Effector CD4-positive, alpha-beta T cell (primary cell): ENCODE data around the gene RBM38.

ENCODE experiments used
- DNase-seq: peaks from one replicate; pipeline ENCODE4 v3.0.0-alpha.2; 2020

Gene RBM38

DNA sequence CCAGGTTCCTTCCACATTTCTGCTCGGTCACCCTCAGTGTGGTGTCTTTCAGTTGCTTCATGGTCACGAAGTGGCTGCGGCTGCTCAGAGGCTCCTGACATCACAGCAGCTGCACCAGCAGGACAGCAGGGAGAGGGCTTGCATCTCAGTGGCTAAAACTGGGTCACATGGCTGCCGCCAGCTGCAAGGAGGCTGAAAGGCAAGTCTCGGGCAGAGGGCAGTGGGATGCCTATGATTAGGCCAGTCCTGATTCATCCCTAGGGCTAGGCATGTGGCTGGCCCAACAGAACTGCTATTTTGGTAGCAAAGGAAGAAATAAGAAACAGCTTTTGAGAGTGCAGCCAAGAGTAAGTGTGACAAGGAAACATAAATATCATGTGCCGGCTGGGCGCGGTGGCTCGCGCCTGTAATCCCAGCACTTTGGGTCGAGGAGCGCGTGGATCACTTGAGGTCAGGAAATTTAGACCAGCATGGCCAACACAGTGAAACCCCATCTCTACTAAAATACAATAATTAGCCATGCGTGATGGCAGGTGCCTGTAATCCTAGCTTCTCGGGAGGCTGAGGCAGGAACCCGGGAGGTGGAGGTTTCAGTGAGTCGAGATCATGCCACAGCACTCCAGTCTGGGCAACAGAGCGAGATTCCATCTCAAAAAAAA lies 46.6 kb downstream of the RBM38 start:
- no peak for DNase-seq

DNA sequence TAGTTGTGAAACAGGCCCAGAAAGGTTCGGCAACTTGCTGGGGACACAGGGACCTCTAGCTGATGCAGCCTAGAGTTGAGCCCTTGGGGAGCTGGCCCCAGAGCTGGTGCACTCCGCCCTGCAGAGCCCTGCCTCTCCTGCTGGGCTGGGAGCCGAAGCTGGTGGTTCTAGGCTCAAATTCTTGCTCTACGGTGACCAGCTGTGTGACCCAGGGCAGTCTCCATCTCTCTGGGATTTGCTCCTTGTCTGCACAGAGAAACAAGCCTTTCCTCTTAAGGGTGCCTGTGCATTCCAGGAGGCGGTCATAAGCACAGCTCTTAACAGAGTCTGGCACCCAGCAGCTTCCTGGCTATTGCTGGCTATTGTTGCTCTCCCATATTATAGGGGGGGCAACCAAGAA lies 47.4 kb downstream of the RBM38 start:
- no peak for DNase-seq

DNA sequence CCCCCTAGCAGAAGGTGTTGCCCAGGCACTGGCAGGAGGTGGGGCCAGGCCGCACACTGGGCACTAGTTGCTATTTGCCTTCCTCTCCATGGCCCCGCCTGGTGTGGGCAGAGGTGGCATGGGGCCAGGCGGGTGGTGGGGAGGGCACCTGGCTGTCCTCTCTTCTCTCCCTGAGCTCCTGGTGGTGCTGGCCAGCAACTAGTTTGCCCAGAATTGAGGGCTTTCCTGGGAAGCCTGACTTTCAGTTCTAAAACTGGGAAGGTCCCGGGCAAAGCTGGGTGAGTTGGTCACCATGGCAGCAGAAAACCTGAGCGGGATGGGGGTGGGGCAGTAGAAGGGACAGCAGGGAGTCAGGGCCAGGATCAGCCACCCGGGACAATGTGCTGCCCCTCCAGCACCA lies 48.2 kb downstream of the RBM38 start:
- no peak for DNase-seq

DNA sequence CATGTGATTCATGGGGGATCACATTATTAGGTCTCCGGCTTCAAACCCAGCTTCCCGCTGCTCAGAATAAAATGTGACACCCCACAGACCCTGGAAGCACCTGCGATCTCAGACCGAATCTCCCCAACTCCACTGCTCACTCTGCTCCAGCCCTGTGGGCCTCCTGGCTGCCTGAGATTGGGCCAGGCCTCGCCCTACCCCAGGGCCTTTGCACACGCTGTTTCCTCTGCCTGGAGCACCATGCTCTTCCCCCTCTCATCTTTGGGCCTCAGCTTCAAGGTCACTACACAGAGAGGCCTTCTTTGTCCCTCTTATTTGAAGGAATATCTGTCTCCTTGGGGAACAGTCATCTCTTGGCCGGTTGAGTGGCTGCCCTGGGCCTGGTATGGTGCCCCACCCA lies 48.8 kb downstream of the RBM38 start:
- DNase-seq, result no peak

DNA sequence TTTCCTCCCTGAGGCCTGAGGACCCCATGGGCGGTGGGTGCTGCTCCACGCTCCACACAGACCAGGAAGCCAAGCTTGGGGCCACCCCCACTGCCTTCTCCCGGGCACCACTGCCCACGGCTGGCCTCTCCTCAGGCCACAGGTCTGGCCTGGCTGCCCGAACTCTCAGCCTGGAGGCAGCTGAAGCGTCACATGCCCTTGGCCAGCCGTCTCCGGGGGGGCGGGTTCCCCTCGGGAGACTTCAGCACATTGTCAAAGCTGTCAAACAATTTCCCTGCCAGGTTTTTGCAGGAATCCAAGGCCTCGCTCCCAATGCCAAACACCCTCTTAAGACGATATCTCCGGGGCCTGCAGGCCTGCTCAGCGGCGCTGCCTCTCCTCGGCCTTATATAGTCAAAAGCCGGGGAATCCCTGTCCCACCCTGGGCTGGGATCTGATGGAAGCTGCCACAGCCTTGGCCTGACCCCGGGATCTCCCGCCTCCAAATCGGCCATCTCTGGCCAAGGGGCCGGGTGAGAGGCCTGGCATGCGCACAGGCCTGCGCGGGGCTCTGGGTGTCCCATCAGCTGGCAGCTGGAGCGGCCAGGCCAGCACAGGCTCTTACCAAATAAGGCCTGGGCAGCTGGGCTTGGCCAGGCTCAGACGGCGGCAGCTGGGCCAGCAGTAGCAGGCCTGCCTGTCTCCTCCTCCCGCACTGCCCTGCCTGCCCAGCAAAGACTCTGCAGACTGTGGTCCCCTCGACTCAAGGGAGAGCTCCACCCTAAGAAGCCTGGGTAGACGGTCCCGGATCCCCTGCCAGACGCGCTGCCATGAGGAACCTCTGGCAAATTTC lies 49.7 kb downstream of the RBM38 start:
- DNase-seq, result no peak

DNA sequence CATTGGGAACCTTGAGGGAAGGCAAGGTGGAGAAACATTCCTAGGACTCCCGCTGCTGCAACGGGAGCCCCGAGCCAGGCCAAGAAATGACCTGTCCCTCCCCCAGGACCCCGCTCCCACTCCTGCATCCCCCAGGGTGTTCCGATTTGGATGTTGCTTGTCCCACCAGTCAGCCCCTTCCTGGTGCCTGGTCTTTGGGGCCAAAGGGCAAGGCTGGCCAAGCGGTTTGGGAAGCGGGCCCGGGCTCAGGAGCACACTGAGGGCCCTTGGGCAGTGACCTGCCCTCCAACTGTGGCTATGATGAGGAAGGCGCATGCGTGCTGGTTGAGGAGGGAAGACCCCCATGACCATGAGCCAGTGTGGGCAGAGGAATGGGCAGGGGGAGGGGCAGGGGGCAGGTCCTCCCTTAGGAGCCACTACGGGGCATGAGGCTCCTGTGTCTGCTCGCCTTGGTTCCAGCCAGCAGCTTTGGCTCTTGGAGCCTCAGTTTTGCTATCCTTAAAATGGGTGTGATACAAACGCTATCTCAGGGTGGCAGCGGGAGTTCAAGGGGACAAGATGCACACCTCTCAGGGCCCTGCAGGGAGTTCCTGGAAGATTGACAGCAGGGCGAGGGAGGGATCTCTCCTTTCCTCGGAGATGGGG lies 50.4 kb downstream of the RBM38 start:
- no peak for DNase-seq

DNA sequence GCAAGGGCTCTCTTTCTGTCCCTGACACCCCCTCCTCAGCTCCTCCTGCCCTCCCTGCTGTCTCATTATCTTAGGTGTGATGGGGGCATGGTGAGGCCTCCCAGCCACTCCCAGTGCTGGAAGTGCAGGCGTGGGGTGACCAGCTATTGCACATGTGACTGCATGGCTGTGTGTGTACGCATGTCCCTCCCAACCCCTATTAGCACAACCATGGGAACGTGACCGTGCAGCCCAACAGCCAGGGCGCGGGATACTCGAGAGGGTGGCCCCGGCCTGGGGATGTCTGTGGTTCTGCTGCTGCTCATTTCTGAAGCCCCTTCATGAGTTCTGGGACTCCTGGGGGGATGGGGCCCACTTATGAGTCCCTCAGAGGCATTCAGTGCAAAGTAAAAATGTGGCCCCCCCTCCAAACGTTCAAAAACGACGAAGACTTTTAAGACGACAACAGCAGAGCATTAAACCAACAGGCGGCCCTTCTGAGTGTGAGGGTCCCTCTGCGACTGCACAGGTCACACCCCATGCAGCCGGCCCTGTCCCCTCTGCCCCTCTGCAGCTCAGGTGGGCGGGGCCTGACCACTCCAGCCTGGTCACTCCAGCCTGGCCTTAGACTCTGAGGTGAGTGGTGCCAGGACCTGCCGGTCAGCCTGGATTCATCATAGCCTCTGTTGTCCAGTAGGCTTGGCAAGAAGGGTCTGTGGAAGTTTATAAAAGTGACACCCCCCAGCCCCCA lies 51.1 kb downstream of the RBM38 start:
- DNase-seq, result no peak

DNA sequence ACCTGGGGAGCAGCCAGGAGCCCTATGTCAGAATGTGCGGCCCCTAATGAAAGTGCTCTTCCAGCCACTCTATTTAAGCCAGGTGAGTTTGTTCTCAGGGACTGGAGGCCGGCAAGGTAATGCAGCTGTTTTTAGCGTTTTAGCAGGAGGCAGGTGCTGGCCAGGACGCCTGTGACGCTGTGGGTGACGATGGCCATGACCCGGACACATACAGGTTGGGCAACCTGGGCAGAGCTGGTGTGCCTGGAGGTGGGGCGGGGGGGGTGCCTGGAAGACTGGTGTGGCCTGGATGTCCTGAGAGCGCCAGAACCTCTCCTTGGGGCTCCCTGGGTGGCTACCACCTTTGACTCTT lies 51.7 kb downstream of the RBM38 start:
- no peak for DNase-seq

DNA sequence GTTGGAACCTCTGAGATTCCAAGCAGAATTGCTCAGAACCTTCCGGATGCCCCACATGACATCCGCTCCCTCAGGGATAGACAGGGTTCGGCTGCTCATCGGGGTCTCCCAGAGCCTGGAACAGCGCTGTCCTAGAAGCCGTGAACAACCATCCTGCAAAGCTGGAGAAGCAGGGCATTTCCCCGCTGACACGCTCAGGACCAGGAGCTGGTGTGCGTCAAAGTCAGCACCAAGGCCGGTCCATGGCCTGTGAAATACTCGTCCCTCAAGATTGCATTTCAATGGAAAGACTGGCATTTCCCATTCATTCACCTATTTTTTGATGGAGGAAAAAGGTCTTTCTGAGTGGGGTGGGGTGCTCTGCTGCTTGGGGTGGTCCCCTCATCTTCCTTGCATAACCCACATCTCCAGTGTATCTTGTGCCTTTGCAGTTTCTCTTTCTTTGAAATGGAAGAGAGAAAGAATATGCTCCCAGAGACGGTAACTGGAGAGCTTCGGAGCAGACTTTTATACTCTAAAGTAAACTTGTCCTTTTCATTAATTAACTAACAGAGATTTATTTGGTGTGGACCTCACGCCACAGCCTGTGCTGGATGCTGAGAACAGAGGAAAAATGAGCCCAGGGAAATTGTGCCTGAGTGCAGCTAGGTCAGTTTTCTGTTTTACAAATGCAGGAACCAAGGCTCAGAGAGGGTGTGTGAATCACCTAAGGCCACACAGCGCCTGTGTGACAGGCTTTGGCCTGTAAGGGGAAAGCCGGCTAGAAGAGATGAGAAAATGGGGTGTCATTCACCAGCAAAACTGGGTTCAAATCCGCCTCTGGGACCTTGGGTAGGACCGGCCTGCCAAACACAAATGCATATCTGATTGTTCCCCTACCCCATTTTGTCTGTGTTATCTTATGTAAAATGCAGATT lies 52.4 kb downstream of the RBM38 start:
- no peak for DNase-seq

DNA sequence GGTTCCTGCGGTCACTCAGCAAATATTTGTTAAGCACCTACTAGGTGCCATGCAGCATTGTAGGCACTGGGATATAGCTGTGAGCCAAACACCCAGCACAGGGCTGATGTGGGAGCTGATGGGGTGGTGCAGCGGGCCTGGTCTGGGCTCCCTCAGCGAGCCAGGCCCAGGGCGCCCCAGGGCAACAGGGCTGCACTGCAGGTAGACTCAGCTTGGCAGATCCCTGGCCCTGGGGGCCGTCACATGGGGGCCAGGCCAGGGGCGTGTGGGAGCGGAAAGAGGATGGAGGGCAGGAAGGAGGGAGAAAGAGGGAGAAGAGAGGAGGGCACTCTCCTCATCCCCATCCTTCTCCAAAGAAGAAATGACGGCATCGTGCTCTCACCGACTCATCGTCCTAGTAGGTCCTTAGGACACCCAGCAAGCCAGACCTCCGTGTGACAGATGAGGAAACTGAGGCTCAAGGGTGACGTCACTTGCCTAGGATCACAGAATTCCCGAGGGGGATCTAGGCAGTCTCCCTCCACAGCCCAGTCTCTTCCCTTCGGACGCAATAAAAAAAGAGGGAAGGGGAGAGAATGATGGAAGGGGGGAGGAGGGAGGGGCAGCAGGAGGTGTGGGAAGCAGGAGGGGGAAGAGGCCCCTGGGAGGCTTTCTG lies 53.3 kb downstream of the RBM38 start:
- DNase-seq, result no peak

DNA sequence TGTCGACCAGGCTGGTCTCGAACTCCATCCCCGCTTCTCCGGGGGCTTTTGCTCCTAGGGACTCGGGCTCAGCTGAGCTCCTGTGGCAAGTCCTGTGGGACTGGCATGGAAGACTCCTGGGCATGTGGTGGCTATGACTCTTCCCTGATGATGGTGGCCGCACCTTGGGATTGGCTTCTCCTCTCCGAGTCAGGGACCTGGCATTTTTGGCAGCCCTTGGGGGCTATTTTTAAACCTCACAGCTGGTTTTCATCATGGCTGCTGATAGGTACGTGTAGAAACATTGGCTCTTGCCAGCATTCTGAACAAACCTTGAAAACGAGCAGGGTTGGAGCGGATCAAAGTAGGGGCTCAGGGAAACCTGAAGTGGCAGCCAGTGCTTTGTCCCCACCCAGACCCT lies 54.1 kb downstream of the RBM38 start:
- no peak for DNase-seq

DNA sequence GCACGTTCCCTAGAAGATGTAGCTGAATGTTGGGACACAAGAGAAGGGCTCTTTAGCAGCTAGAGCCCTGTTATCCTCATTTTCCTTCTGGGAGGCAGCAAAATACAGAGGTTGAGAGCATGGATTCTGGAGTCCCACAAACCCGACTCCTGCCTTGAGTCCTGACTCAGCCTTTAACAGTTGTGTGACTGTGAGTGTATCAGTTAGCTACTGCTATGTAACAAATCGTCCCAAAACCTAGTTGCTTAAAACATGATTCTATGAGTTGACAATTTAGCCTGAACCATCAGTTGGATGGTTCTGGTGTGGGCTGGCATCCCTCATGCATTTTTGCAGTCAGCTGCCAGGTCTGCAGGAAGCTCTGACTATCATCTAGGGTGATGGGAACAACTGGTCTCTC lies 54.6 kb downstream of the RBM38 start:
- DNase-seq, result no peak

DNA sequence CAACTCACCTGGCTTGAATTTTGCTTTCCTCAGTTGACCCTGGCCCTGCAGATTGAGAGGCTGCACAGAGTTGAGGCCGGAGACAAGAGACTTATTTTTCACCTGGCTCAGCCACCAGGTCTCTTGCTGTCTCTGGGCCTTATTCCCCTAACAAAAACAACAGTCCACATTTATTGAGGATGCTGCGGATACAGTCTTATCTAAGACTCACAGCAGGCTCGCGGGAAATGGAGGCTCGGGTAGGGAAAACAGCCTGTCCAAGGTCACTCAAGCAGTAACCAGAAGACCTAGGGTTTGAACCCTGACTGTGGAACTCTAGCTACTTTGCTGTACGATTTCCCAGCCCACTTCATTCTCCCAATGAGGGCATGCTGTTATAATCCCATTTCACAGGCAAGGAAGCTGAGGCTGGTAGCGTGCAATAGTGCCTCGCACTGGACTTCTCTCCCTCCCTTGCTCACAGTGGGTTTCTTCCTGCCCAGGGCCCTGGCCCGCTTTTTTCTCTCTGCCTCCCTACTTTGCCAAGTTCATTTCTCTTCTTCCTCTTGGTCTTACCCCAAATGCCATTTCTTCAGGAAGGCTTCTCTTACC lies 57.7 kb downstream of the RBM38 start:
- no peak for DNase-seq

DNA sequence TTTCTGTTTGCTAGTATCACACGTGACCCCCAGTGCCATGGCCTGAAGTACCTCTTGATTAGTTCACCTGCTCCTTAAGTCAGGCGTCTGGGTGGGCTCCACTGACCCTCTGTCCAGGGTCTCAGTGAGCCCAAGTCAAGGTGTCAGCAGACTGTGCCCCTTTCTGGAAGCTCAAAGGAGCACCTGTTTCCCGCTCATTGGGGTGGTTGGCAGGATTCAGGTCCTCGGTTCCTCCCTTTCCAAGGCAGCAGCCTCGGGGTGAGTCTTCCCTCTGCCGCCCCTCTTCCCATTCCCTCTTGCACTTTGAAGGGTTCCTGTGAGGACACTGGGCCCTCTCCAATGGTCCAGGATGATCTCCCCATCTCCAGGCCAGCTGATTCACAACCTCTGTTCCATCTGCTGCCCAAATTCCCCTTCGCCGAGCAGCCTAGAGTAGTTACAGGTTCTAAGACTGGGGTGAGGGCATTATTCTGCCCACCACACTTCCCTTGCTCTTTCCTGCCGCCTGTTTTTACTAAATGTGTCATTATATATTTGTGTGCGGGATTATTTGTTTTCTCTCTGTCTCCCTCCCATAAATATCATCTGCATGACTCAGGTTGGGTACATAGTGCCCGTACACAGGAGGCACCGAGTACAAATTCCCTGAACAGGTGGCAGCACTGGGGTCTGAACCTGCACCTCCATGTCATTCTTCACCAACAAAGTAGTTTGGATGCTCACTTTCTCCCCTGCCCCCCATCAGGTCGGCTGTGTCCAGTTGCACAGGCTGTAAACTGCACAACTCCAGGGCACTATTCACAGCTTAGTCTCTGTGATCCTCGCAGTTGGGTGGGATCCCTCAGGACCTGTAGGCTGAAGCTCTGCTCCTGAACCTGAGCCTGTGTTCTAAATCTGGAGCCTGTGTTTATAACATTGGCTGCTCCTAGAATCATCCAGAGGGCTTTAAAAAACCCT lies 58.5 kb downstream of the RBM38 start:
- no peak for DNase-seq

DNA sequence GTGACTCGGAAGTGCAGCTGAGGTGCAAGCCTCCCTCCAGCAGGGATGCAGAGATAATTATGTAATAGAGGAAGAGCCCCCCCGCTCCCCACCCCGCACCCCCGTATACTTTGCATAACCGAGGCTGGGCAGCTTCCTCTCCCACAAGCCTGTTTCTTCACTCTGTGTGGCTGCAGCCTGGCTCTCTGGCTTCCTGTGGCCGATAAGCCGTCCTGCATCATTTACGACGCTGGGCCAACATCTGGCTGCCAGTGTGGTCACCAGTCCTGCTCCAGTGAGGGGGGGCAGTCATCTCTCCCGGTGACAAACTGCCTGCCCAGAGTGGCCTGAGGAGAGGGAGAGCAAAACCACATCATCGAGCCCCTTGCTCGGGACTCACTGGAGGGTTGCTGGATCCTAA lies 59.2 kb downstream of the RBM38 start:
- DNase-seq, result no peak

DNA sequence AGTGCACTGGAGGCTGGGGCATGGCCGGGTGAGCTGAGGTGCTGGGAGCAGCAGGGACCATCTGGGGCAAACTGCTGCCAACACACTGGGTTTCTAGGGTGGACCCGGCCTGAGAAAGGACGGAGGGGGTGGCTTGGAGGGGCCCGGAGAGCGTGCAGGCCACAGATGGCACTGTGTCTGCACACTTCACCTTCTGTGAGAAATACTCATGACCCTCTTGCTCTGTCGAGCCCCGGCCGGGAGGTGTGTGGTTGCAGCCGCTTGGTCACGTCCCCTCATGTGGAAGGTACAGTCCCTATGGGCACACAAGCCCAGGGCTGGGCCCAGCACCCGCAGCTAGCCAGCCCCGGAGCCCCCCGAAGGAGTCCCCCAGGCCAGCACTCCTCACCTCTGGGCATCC lies 59.7 kb downstream of the RBM38 start:
- DNase-seq, result no peak

DNA sequence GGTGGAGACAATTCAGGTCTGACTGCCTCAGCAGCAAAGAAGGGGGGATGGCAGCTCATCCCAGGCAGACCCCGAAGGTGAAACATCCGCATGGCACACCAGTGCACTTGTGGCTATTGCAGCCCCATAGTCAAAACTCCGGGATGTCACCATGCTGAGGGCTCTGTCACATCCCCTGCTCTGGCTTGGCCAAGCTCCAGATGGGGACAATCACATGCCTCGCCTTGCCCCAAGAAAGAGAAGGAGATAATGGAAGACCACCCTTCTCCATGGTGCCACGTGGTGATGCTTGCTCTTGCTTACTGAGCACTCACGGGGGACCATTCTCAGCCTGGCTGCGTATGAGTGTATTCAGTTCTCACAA lies 60.2 kb downstream of the RBM38 start:
- DNase-seq, result no peak

DNA sequence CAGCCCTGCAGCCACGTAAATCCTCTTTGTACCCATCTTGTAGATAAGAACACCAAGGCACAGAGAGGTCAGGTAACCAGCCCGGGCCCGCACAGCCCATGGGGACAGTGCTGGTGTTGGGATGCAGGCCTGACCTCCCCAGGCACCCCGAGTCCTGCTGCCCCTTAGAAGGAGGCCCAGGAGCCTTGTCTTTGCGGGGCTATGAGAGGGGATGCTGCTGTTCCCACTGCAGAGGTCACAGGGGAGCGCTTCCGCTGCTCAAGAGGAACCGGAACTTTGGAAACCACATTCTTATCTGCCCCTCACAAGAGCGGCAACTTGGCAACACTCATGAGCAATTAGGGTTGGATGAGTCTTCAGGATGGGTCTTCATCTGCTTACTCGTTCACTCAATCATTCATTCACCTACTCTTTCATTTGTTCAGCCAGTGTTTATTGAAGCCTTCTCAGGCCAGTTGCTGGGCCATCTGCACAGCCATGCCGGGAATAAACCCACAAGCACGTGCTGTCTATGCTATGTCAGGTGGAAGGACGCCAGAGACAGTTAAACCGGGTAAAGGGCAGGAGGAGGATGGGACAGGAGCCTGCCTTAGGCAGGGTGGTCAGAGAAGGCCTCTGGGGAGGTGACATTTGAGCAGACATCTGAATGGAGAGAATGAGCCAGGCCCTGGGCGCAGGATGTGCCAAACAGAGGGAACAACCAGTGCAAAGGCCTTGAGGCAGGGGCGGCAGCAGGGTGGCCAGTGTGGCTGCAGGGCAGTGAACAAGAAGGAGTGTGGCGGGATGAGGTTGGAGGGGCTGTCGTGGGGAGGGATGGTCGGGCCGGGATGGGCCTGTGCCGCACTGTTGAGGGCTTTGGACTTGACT lies 60.8 kb downstream of the RBM38 start:
- DNase-seq, result no peak

DNA sequence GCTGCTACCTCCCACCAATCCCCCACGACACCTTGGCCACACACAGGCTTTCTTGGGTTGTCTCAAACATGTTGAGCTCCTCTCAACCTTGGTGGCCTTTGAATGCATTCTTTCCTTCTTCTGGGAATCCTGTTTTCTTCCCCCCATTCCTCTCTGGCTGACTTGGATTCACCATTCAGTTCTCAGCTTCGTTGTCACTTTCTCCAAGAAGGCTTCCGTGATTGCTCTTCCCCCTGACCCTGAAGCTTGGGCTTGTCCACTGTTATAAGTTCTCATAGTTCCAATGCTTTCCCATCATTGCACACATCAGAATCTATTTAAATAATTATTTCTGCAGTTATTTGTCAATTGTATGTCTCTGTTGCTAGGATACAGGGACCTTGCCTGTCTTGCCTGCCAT lies 64.2 kb downstream of the RBM38 start:
- DNase-seq, result no peak
